ENCODE results near the gene RINL.

The RINL gene

DNA sequence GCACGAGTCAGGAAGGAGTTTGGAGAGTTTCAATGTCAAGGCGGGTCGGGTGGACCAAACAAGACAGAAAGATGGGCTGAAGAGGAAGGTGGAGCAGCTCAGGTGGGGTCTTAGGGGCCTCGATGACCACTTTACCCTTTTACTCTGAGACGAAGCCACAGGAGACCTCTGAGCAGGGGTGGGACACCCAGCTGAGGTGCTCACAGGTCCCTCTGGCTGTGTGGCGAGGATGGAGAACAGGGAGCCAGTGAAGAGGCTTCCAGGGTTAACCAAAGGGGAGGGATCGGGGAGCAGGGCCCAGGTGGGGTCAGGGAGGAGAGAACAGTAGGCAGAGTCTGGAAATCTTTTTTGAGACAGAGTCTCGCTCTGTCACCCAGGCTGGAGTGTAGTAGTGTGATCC, 35.9 kb upstream of the RINL start:
- H3K36me3 ChIP-seq = peaks cover 0 to 22% (median 0%) of the 10 kb centered on the region in 3 donors
- TF ChIP-seq, protein P1, sequence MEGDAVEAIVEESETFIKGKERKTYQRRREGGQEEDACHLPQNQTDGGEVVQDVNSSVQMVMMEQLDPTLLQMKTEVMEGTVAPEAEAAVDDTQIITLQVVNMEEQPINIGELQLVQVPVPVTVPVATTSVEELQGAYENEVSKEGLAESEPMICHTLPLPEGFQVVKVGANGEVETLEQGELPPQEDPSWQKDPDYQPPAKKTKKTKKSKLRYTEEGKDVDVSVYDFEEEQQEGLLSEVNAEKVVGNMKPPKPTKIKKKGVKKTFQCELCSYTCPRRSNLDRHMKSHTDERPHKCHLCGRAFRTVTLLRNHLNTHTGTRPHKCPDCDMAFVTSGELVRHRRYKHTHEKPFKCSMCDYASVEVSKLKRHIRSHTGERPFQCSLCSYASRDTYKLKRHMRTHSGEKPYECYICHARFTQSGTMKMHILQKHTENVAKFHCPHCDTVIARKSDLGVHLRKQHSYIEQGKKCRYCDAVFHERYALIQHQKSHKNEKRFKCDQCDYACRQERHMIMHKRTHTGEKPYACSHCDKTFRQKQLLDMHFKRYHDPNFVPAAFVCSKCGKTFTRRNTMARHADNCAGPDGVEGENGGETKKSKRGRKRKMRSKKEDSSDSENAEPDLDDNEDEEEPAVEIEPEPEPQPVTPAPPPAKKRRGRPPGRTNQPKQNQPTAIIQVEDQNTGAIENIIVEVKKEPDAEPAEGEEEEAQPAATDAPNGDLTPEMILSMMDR (IDR thresholded peaks at IDR 0.05) = no peak
- H3K4me3 ChIP-seq = no peak overlapping the region
- H3K27me3 ChIP-seq = peaks cover 0 to 17% of the 10 kb centered on the region in 2 donors
- no peaks in the 10 kb centered on the region for H3K4me1 ChIP-seq
- no peaks in the 10 kb centered on the region for H3K9me3 ChIP-seq
- intact Hi-C loops (cut with DNase I; ENCODE audit: low total_unique reads) = no loop called here
- H3K27ac ChIP-seq = no peak overlapping the region
- no peak for DNase-seq

DNA sequence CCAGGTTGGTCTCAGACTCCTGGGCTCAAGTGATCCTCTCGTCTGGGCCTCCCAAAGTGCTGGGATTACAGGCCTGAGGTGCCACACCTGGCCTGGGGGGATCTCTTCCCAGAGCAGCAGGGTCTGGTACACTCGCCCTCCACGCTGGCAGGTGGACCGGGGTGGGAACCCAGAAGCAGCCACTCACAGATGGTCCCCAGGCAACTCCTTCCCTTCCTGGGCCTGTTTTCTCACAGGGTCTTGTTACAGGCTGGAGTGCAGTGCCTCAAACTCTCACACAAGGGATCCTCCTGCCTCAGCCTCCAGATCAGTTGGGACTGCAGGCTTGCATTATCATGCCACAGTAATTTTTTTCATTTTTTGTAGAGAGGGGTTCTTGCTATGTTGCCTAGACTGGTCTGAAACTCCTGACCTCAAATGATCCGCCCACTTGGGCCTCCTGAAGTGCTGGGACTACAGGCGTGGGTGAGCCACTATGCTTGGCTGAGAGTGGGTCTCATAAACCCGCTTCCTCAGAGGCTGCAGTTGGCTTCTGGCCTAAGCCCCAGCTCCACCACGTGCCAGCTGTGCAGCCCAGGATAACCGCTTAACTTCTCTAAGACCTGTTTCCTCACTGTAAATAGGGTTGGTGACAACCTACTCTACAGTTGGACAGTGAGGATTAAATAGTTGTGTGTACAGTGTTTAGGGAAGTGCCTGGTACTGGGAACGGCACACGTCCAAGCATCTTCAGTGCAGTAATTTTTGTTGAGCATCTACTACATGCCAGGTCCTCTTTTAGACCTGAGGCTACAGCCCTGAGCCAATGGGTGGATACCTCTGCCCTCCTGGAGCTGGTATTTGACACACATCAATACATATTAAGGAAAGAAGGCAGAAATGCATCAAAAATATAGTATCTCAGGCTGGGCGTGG, 34.8 kb upstream of the RINL start:
- peaks cover 4 to 32% (median 8%) of the 10 kb centered on the region in 3 donors for H3K36me3 ChIP-seq
- H3K27ac ChIP-seq = no peak overlapping the region
- TF ChIP-seq, protein P1 (IDR thresholded peaks at IDR 0.05) = no peak
- intact Hi-C loops (cut with DNase I; ENCODE audit: low total_unique reads) = no loop called here
- H3K4me1 ChIP-seq = no peaks in the 10 kb centered on the region
- DNase-seq = no peak
- no peak overlapping the region for H3K4me3 ChIP-seq
- peaks cover 0 to 17% of the 10 kb centered on the region in 2 donors for H3K27me3 ChIP-seq
- no peaks in the 10 kb centered on the region for H3K9me3 ChIP-seq

DNA sequence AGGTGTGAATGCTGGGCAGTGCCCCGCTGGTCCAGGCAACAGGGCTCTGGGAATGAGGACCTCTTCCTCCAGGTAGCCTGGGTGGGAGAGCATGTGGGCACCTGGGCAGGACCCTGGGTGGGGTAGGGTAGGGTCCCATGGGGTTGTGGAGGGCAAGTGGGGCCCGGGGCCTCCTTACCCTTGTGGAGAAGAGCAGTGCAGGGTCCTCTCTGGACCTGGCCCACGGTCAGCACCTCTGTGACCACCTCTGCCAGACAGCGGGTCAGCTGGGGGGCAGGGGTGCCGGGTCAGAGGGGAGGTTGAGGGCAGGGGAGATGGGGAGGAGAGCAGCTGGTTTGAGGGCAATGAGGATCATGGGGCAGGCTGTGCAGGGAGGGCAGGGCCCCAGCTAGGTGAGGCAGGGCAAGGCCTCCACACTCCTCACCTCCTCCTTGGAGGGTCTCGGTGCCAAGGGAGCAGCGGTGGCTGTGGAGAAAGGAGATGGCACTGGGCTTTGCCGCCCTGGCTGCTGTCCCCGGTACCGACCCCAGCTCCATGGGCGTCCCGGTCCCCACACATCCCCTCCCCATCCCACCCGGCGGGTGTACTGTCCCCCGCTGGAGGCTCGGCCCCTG, 33.4 kb upstream of the RINL start:
- Histone ChIP-seq H3K4me3 (no peak overlapping the region), H3K36me3 (peaks cover 17 to 46% (median 20%) of the 10 kb centered on the region in 3 donors), H3K27me3 (peaks cover 0 to 17% of the 10 kb centered on the region in 2 donors), H3K27ac (no peak overlapping the region), H3K9me3 (no peaks in the 10 kb centered on the region), H3K4me1 (no peaks in the 10 kb centered on the region)
- intact Hi-C loops (cut with DNase I; ENCODE audit: low total_unique reads) = no loop called here
- TF ChIP-seq, protein P1 (IDR thresholded peaks at IDR 0.05) = no peak
- no peak for DNase-seq

DNA sequence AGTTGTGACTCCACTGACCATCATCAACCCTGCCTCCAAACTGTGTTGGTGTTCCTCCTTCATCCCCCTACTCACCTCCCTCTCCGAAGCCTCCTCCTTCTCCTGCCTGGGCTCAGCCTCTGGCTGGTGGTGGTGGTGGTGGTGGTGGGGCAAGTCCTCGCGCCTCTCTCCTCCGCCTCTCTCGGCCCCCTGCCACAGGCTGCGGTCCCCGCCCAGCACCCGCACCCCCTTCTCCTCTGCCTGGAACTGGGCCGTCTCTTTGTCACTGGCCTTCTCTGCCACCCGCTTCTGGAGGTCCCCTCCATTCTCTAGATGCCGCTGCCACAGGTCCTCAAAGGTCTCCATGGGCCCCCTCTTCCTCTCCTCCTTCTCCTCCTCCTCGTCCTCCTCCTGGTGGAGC, 32.4 kb upstream of the RINL start:
- H3K9me3 ChIP-seq = no peaks in the 10 kb centered on the region
- no peak for DNase-seq
- H3K4me3 ChIP-seq = no peak overlapping the region
- TF ChIP-seq, protein P1 (IDR thresholded peaks at IDR 0.05) = no peak
- H3K36me3 ChIP-seq = peaks cover 25 to 48% (median 29%) of the 10 kb centered on the region in 3 donors
- no peaks in the 10 kb centered on the region for H3K4me1 ChIP-seq
- intact Hi-C loops (cut with DNase I; ENCODE audit: low total_unique reads) = no loop called here
- H3K27me3 ChIP-seq = peaks cover 0 to 17% of the 10 kb centered on the region in 2 donors
- no peak overlapping the region for H3K27ac ChIP-seq

- Histone ChIP-seq H3K4me1 (no peaks in the 10 kb centered on the region), H3K9me3 (no peaks in the 10 kb centered on the region), H3K27ac (no peak overlapping the region), H3K4me3 (no peak overlapping the region), H3K27me3 (peaks cover 0 to 17% of the 10 kb centered on the region in 2 donors), H3K36me3 (peaks cover 32 to 54% (median 40%) of the 10 kb centered on the region in 3 donors)
- DNase-seq = no peak
- intact Hi-C loops (cut with DNase I; ENCODE audit: low total_unique reads) = loop anchor here (10.0 kb wide), 1 partner anchor 294 kb away; the partner anchor contains the start of genes EIF3K and MAP4K1
- TF ChIP-seq, protein P1 (IDR thresholded peaks at IDR 0.05) = no peak
Observed at GRCh38 chr19:38908911-38909310, 30.8 kb upstream of the RINL start.
